GM12878 (cell line): ENCODE measurements around the gene NFASC. TPM values are rescaled to one million over a fixed set of nuclear protein-coding genes. Genes with fewer than 3 reads are reported as not detected.

ENCODE experiments used
- ATF3 ChIP-seq: IDR thresholded peaks from 2 replicates; pipeline ENCODE4 v1.6.1; 2011; ENCODE audit warnings: low read depth, mild to moderate bottlenecking, low read length, moderate library complexity, borderline replicate concordance; ENCODE audit errors: extremely low read depth
- ATF7 ChIP-seq: fragments of 450-650 bp; IDR thresholded peaks from 2 replicates; pipeline ENCODE4 v1.6.1; 2016; ENCODE audit warnings: low read depth, mild to moderate bottlenecking
- BACH1 ChIP-seq: fragments of 450-650 bp; IDR thresholded peaks from 2 replicates; pipeline ENCODE4 v1.6.1; 2017; ENCODE audit warnings: mild to moderate bottlenecking, borderline replicate concordance
- CEBPZ ChIP-seq: fragments of 150-350 bp; IDR thresholded peaks from 2 replicates; pipeline ENCODE4 v1.6.1; 2016; ENCODE audit warnings: low read depth, low read length
- E2F8 ChIP-seq: fragments of 450-650 bp; IDR thresholded peaks from 2 replicates; pipeline ENCODE4 v1.6.1; 2018; ENCODE audit warnings: mild to moderate bottlenecking, low read depth, moderate library complexity; ENCODE audit not compliant: partially characterized antibody
- ETV6 ChIP-seq, 2 experiments: fragments of 450-650 bp in 1 of 2; IDR thresholded peaks in 1 of 2; conservative IDR thresholded peaks in 1 of 2; 2 replicates each; pipeline ENCODE4 v1.6.1; 2014; ENCODE audit warnings: antibody characterized with exemption in 1 of 2, borderline replicate concordance in 1 of 2, low read depth in 1 of 2, mild to moderate bottlenecking in 1 of 2, moderate library complexity in 1 of 2
- LARP7 ChIP-seq: fragments of 450-650 bp; IDR thresholded peaks from 2 replicates; pipeline ENCODE4 v1.6.1; 2017; ENCODE audit warnings: mild to moderate bottlenecking
- MEF2B ChIP-seq: fragments of 450-650 bp; IDR thresholded peaks from 2 replicates; pipeline ENCODE4 v1.6.1; 2018; ENCODE audit warnings: mild to moderate bottlenecking, moderate library complexity; ENCODE audit not compliant: partially characterized antibody, poor library complexity, severe bottlenecking
- NR2C1 ChIP-seq: fragments of 450-650 bp; IDR thresholded peaks from 2 replicates; pipeline ENCODE4 v1.6.1; 2017; ENCODE audit warnings: antibody characterized with exemption, mild to moderate bottlenecking, moderate library complexity
- PAX5 ChIP-seq: IDR thresholded peaks from 2 replicates; pipeline ENCODE4 v1.6.1; 2011; ENCODE audit warnings: low read depth, low read length, borderline replicate concordance
- RAD51 ChIP-seq: fragments of 450-650 bp; IDR thresholded peaks from 2 replicates; pipeline ENCODE4 v1.6.1; 2016; ENCODE audit warnings: moderate library complexity, mild to moderate bottlenecking, inconsistent platforms
- ZNF207 ChIP-seq: fragments of 450-650 bp; IDR thresholded peaks from 2 replicates; pipeline ENCODE4 v1.6.1; 2014; ENCODE audit warnings: antibody characterized with exemption, mild to moderate bottlenecking, borderline replicate concordance
- polyA plus RNA-seq, 11 experiments: library from polyadenylated mRNA; depleted of rRNA in 4 of 11; unstranded in 6 of 11; stranded (reverse) in 5 of 11; fragments of >200 nt; fragmentation: Nextera tagmentation in 4 of 11; fragmentation: Illumina TruSeq in 1 of 11; extraction: Ambion mirVana in 4 of 11; extraction: Trizol in 1 of 11; gene quantifications; 1 replicate in 1 of 11; 2 replicates in 10 of 11; pipeline versions ENCODE4 v1.2.1 to v1.2.3, GENCODE V29; 2011 to 2016; ENCODE audit warnings: inconsistent platforms in 2 of 11, missing spikeins in 2 of 11, low read depth in 1 of 11
- total RNA-seq, 4 experiments: library from RNA; depleted of rRNA in 3 of 4; stranded (reverse); fragments of >200 nt in 3 of 4; fragmentation: Illumina TruSeq in 1 of 4; extraction: Trizol in 1 of 4; gene quantifications; 2 replicates each; pipeline versions ENCODE4 v1.2.1 to v1.2.3, GENCODE V29; 2013 to 2021

Gene NFASC
- total and polyA plus RNA-seq, 10 of the 15 experiments (the other 5 are each of a cell fraction or from before 2014, with no cell fraction given) = 0.04 to 0.31 (median 0.12) TPM; not detected in 4

GRCh38 chr1:204980840-204981405, 110.3 kb downstream of the NFASC start (continued):
- TF ChIP-seq CEBPZ (no peak), RAD51 (no peak), NR2C1 (no peak), ATF3 (no peak), ATF7 (no peak), E2F8 (no peak), LARP7 (no peak), ZNF207 (no peak), PAX5 (no peak), BACH1 (no peak), ETV6 (conservative IDR thresholded peaks at IDR 0.05 in 1 of 2, IDR thresholded peaks at IDR 0.05 in 1 of 2; ENCODE audit: borderline replicate concordance in 1 of 2, low read depth in 1 of 2) (no peak), MEF2B (no peak)
